ENCODE data around the gene KIF13A.
"Not testable (repeated sequence)": the region's sequence is repeated elsewhere in the genome, so short reads cannot be mapped to it uniquely, and the experiment has no call there.

Gene KIF13A

GRCh38 chr6:17859846-17860245 is 127.6 kb downstream of the KIF13A start:
- H3K4me3 ChIP-seq (ENCODE audit: low read depth, low read length), result no peak overlapping the region
- no peak for TF ChIP-seq CTCF (IDR thresholded peaks at IDR 0.05; ENCODE audit: low read depth, low read length)

DNA sequence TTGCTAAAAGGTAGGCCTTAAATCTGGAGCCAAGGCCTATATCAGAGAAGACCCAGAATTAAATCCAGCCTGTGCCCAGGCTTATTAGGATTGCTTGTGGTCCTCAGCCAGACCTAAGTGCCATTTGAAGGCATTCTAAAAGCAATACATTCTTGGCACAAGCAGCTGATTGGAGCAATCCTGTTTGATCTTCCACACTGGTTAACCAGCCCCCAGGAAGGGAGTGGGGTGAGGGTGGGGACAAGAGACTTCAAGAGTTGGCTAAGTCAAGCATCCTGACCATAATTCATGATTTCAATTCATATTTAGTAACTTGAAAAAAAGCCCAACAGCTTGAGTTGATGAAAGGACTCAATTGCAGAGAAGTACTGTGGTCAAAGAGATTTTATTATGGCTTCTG is 128.9 kb downstream of the KIF13A start:
- no peak for TF ChIP-seq CTCF (IDR thresholded peaks at IDR 0.05; ENCODE audit: low read depth, low read length)
- H3K4me3 ChIP-seq (ENCODE audit: low read depth, low read length), result no peak overlapping the region

DNA sequence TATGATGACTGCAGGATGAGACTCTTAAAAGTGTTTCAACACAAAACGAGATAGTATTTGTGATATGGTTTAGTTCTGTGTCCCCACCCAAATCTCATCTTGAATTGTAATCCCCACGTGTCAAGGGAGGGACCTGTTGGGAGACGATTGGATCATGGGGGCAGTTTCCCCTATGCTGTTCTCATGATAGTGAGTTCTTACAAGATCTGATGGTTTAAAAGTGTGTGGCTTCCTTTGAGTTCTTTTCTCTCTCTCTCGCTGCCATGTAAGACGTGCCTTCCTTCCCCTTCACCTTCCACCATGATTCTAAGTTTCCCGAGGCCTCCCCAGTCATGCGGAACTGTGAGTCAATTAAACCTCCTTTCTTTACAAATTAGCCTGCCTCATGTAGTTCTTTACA is 130.2 kb downstream of the KIF13A start:
- not testable (repeated sequence) for H3K4me3 ChIP-seq (ENCODE audit: low read depth, low read length)

DNA sequence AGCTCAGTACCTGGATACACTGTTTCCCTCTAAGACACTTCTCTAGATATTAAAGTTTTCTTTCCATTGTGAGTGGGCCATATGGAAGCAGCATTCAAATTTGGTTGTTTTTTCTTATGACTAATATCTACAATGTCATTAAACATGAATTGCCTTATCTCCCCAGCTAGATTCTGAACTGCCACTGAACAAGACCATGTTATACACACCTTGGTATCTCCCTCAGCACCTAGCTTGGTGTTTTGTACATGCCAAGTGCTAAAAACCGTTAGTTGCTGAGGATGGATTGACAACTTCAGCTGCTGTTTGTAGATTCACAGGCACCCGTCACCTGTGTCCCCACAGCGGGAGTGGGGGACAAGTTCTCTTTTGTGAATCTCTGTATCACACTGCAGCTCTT is 131.1 kb downstream of the KIF13A start:
- H3K4me3 ChIP-seq (ENCODE audit: low read depth, low read length), result no peak overlapping the region
- TF ChIP-seq CTCF (IDR thresholded peaks at IDR 0.05; ENCODE audit: low read depth, low read length), result no peak

- TF ChIP-seq CTCF (IDR thresholded peaks at IDR 0.05; ENCODE audit: low read depth, low read length), result no peak
These were observed 132.1 kb downstream of the KIF13A start for GRCh38 chr6:17855381-17855780.

DNA sequence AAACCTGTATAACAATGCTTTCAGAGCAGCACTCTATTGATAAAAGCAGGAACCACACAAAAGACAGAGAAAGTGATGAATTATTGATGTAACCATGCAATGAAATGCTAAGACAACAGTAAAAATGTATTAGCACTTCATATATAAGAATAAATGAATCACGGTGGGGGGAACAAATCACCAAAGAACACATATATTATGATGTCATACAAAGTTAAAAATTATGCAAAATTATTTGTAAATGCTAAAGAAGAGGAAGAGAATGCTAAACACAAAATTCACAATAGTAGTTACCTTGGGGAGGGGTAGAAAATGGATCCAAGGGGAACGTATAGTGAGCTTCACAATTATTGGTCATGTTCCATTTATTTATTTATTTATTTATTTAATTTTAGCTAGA is 133.9 kb downstream of the KIF13A start:
- H3K4me3 ChIP-seq (ENCODE audit: low read depth, low read length), result no peak overlapping the region
- TF ChIP-seq CTCF (IDR thresholded peaks at IDR 0.05; ENCODE audit: low read depth, low read length), result no peak

More at GRCh38 chr6:17855381-17855780, 132.1 kb downstream of the KIF13A start:
- H3K4me3 ChIP-seq (ENCODE audit: low read depth, low read length), result no peak overlapping the region

DNA sequence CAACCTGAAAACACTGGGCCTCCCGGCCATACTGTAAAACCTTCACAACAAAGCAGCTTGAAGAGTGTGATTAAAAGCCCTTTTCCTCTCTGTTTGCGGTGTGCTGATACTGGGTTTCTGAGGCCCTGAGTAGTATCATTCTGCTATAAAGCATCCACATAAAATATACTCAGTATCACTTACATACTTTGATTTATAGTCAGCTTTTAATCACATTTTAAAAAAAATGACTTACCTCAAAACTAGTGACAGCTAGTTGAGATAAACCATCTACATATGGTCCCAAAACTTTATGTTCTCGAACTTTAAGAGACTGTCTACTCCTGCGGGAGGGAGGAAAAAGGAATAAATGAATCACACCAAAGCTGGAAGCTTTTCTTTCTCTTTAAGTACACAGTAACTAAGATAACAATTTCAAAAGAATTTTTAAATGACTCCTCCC is 135.7 kb downstream of the KIF13A start:
- TF ChIP-seq CTCF (IDR thresholded peaks at IDR 0.05; ENCODE audit: low read depth, low read length), result no peak
- no peak overlapping the region for H3K4me3 ChIP-seq (ENCODE audit: low read depth, low read length)

DNA sequence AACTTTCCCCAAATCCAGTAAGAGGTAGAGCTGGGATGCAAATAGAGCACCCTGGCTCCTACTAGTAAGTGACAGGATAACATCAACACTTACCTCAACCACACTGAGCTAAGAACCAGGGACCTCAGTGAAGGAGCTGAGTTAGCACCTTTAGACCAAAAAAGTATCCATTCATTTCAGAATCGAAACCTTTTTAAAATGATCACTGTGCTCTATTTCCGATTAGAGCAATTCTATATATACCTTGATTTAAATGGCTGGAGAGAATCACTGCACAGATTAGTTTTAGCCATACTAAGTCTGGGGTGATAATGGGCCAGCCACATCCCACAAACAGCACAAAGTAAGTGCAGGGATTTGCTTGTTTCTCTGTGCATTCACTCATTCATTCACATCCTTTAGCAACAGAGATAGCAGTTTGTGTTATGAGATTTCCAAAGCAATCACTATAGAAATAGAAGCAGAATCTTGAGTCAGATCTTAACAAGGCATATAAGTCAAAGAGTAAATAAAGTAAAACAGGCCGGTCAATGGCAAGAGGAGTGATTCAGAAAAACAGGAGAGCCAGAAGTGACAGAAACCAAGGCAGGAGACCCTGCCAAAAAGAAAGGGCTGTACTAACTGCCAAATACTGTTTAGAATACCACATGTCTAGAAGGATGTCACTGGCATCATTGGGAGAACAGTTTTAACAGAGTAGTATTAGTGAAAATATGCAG is 136.3 kb downstream of the KIF13A start:
- H3K4me3 ChIP-seq (ENCODE audit: low read depth, low read length), result no peak overlapping the region

More for the DNA sequence above, 136.3 kb downstream of the KIF13A start:
- TF ChIP-seq CTCF (IDR thresholded peaks at IDR 0.05; ENCODE audit: low read depth, low read length), result no peak

Measured in WI38 (cell line).